ENCODE data around the gene ISM1. TPM values are rescaled to one million over a fixed set of nuclear protein-coding genes. Genes with fewer than 3 reads are reported as not detected.
A peak's percentile ranks its signal among the peaks of the same experiment; 100 is the strongest.

The ISM1 gene
- total and polyA plus RNA-seq, 2 of the 13 experiments (the other 11 are each of a cell fraction or from before 2014, with no cell fraction given): 0.40 to 1.4 TPM

GRCh38 chr20:13325033-13325432 lies 104.0 kb downstream of the ISM1 start (continued):
- no peak for TF ChIP-seq TBP (CRISPR knock-in tag; IDR thresholded peaks at IDR 0.05)
- peak; percentile 56; the same call in 1 of the 2 replicates for TF ChIP-seq IRF2 (CRISPR knock-in tag; IDR thresholded peaks at IDR 0.05)
- no peak for TF ChIP-seq KDM1A (CRISPR knock-in tag; IDR thresholded peaks at IDR 0.05)
- 0 out of 2 replicates have a peak, but pooled peaks have one; percentile 59 for TF ChIP-seq TSC22D2 (CRISPR knock-in tag; IDR thresholded peaks at IDR 0.05; ENCODE audit: borderline replicate concordance)
- TF ChIP-seq HOXD1 (CRISPR knock-in tag; IDR thresholded peaks at IDR 0.05): no peak
- peak; percentile 43; the same call in 1 of the 2 replicates for TF ChIP-seq ELF3 (CRISPR knock-in tag; IDR thresholded peaks at IDR 0.05)
- no peak for TF ChIP-seq ZNF251 (CRISPR knock-in tag; IDR thresholded peaks at IDR 0.05)
- TF ChIP-seq MLX (CRISPR knock-in tag; IDR thresholded peaks at IDR 0.05): no peak; the same call in 1 of the 2 replicates
- TF ChIP-seq TCF7 (IDR thresholded peaks at IDR 0.05; ENCODE audit: low read depth): no peak
- TF ChIP-seq PTBP1 (IDR thresholded peaks at IDR 0.05; ENCODE audit: low read depth, low read length, poor library complexity, severe bottlenecking): no peak
- peak; percentile 69 for TF ChIP-seq ARID5B (CRISPR knock-in tag; IDR thresholded peaks at IDR 0.05)
- no peak for TF ChIP-seq CC2D1A (CRISPR knock-in tag; IDR thresholded peaks at IDR 0.05)
- TF ChIP-seq ERF (CRISPR knock-in tag; IDR thresholded peaks at IDR 0.05): peak; percentile 94
- TF ChIP-seq HHEX (CRISPR knock-in tag; IDR thresholded peaks at IDR 0.05): no peak
- TF ChIP-seq MAZ (IDR thresholded peaks at IDR 0.05; ENCODE audit: borderline replicate concordance, low read depth, low read length): peak; percentile 90
- TF ChIP-seq MAZ (CRISPR knock-in tag; IDR thresholded peaks at IDR 0.05; ENCODE audit: low read depth): no peak; the same call in 1 of the 2 replicates
- TF ChIP-seq SPEN (CRISPR knock-in tag; IDR thresholded peaks at IDR 0.05; ENCODE audit: low read depth): no peak
- 0 out of 2 replicates have a peak, but pooled peaks have one; percentile 40 for TF ChIP-seq ZBTB7B (CRISPR knock-in tag; IDR thresholded peaks at IDR 0.05)
- no peak for TF ChIP-seq SNAPC5 (CRISPR knock-in tag; IDR thresholded peaks at IDR 0.05; ENCODE audit: borderline replicate concordance)
- TF ChIP-seq ZNF292 (CRISPR knock-in tag; IDR thresholded peaks at IDR 0.05; ENCODE audit: borderline replicate concordance, low read depth): no peak
- TF ChIP-seq ZNF232 (CRISPR knock-in tag; IDR thresholded peaks at IDR 0.05; ENCODE audit: borderline replicate concordance): no peak
- no peak; the same call in 1 of the 2 replicates for TF ChIP-seq ZNF687 (CRISPR knock-in tag; IDR thresholded peaks at IDR 0.05)
- TF ChIP-seq ETV6 (CRISPR knock-in tag; conservative IDR thresholded peaks at IDR 0.05): no peak

Data from HepG2 (cell line).